GM18909 (cell line): ENCODE results near the gene WDR4.
"Not testable (repeated sequence)": the region's sequence is repeated elsewhere in the genome, so short reads cannot be mapped to it uniquely, and the experiment has no call there.

ENCODE experiments used
- ATAC-seq: cut with Tn5 transposase; IDR thresholded peaks from one replicate; pipeline ENCODE4 v1.9.1; 2021; ENCODE audit warnings: mild to moderate bottlenecking; ENCODE audit not compliant: unreplicated experiment, poor library complexity

WDR4 gene

DNA sequence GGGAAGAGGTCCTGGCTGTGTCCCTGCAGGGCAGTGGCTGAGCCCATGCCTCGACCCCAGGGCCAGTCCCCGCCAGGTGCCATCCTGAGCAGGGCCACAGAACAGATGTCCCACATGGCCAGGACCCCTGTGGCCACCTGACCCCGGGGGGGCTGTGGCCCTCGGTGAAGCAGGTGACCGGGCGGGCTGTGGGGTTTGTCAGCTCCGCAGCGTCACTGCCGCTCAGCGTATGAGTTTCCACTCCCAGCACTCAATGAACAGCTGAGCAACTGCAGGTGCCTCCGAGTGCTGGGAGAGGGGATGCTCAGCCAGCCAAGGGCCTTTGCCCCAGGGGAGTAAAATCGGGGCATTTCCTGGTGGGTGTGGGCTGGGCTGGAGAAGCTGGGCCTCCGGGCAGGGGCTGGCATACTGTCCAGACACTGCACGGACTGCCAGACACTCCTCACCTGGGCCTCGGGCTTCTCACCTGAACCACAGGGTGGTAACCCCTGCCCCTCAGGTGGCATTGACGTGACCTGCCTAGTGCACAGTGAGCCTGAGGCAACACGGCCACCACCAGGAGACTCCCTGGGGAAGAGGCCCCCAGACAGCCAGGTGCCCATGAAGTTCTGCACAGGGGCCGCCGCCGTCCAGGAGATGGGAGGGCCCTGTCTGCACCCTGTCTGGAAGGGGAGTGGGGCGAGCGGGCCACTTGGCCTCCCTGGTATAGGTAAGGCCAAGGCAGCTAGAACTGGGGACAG is 37.3 kb downstream of the WDR4 start:
- not testable (repeated sequence) for ATAC-seq

DNA sequence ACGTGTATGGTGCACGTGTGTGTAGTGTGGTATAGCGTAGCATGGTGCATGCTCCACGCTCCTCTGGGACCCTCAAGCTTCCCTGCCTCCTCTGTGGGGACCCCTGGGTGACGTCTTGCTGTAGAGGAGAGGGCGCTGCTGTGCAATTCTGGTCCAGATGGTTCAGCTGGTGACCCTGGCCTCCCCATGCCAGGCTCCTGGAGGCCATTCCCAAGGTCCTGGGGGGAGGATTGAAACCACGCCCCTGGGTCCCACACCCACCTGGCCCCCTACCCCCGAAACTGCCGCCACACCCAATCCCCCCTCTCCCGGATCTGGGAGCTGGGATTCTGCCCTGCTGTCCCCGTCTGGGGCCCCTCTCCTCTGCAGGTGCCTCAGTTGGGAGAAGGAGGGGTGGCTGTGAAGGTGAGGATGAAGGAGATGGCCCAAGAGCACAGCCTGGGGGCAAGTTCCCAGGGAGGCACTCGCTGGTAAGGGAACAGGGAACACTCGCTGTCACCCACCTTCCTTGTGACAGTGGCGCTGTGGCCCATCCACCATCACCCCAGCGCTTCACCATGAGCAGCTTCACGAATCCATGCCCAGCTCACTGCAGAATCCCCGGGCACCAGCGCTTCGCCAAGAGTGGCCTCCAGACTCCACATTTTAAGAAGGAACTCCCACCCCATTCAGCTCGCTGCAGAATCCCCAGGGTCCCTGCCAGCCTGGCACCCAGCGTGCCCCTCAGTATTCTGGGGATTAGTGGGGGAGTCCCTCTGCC is 38.0 kb downstream of the WDR4 start:
- no peak for ATAC-seq

DNA sequence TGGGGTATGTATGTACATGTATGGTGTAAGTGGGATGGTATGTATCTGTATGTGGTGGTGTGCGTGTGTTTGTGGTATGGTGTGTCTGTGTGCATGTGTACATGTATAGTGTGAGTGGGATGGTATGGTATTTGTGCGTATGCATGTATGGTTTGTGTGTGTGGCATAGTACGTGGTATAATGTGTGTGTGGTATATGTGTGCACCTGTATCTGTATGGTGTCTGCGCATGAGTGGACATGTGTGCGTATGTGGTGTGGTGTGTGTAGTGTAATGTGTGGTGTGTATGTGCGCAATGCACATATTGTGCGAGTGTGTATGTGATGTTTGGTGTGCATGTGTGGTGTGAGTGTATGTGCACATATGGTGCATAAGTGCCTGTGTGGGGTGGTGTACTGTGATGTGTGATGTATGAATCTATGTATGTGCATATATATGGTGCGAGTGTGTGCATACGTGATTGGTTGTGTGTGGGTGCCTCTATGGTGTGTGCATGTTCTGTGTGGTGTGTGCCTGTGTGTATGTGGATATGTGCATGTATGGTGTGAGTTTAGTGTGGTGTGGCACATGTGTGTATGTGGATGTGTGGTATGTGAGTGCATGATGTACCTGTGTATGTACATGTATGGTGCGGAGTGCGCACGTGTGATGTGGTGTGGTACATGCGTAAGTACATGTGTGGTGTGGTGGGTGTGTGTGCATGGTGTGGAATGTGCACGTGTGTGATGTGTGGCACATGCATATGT is 38.8 kb downstream of the WDR4 start:
- no peak for ATAC-seq

DNA sequence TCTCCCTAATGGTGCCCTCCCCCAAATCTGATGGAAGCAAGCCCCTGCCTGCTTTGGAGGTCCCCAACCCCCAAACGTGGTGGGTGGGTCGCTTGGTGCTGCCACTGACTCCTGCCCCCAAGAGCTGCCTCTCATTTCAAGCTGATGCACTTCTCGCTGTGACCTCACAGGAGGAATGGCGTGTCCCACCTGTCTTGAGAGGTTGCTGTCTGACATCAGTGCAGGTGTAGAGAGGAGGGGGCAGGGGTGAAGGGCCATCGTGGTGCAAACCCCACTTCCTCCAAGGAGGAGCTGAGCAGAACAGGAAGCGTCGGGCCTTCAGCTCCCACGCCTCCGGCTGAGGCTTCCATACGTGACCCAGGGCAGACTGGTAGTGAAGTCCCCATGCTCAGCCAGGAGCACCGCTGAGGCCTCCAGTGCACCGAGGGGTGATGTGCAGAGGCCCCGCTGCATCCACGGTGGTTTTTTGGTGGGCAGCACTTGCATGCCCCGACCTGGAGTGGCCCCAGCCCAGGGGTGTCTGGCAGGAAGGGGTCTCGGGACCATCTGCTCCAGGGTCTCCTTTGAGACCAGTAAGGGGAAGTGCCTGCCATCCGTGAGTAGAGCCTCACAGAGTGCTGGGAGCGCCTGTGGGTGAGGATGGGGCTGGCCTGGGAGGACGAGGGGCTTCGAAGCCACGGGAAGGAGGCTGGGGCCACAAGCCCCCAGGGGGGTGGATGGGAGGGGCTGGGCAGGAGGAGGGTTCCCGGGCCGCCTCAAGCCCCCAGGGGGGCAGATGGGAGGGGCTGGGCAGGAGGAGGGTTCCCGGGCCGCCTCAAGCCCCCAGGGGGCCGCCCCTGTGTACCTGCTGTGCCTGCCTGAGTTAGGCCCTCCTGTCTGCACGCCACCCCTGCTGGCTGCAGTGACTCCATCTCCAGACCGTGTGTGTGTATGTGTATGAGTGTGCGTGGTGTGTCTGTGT is 39.8 kb downstream of the WDR4 start:
- ATAC-seq: no peak

DNA sequence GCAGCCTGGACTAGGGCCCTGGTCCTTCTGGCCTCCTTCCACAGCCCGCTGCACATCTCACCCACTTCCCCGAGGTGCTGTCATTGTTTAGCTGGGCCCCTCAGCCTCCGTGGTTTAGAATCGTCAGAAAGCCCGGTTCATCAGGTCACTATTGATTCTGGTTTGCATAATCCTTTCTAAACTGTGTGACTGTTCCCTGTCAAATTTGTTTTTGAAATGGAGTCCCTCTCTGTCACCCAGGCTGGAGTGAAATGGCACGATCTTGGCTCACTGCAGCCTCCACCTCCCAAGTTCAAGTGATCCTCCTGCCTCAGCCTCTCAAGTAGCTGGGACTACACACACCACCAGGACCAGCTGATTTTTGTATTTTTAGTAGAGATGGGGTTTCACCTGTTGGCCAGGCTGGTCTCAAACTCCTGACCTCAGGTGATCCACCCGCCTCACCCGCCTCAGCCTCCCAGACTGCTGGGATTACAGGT is 41.1 kb downstream of the WDR4 start:
- ATAC-seq: not testable (repeated sequence)

DNA sequence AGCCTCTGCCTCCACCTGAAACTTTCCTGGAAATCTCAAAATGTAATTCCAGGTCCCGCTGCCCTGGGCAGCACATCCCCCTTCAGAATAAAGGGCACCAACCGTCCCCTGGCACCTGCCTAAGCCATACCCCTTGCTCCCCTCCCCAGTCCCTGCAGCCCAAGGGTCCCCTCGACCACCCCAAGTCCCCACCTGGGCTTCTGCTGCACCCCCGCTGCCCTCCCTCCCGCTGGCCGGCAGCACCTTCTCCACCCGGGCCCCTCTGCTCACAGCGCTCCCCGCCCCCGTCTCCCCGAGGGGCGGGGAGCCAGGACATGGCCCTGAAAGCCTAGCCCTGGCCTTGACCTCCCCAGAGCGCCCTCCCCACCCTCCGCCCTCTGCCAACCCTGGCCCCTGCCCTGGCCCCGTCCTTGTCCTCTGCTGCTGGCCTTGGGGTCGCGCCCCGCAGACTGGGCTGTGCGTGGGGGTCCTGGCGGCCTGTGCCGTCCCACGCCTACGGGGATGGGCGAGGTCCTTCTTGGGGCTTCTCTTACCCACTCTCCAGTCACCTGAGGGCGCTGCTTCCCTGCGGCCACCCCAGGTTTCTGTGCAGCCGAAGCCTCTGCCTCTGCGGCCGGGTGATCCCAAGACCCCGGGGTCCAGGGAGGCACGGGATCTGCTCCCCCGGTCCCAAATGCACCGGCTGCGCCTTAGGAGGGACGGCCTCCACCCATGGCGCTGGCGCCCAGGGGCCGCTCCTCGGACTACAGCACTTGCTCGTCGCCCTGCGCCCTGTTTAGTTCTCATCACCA is 41.7 kb downstream of the WDR4 start:
- no peak for ATAC-seq

DNA sequence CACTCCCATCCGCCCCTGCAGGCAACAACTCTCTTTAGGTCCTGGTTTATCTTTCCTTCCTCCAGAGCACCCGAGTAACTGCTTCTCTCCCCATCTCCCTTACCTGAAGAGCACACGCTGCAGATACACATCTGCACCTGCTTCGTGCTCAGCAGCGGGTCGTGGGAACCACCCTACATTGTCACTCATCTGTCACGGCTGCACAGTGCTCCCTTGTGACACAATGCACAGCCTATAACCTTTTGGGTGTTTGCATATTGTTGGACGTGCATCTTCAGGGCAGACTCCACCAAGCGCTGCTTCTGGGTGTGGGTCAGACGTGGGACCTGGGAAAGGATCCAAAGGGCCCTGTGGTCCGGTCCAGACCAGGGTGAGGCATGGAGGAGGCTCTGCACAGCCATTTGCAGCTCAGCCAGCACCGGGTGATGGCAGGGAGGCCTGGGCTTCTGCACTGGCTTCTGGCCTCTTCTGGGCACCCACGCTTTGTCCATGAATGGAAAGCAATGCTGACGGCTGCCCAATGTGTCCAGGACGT is 42.5 kb downstream of the WDR4 start:
- no peak for ATAC-seq

DNA sequence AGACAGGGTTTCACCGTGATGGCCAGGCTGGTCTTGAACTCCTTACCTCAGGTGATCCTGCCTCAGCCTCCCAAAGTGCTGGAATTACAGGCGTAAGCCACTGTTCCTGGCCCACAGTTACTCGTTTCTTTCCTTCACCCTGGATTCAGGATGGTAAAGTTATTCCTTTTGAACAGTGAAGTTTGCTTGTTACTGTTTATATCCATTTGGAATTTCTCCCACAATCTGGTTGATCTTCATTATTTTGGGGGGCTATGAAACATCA is 43.0 kb downstream of the WDR4 start:
- no peak for ATAC-seq

DNA sequence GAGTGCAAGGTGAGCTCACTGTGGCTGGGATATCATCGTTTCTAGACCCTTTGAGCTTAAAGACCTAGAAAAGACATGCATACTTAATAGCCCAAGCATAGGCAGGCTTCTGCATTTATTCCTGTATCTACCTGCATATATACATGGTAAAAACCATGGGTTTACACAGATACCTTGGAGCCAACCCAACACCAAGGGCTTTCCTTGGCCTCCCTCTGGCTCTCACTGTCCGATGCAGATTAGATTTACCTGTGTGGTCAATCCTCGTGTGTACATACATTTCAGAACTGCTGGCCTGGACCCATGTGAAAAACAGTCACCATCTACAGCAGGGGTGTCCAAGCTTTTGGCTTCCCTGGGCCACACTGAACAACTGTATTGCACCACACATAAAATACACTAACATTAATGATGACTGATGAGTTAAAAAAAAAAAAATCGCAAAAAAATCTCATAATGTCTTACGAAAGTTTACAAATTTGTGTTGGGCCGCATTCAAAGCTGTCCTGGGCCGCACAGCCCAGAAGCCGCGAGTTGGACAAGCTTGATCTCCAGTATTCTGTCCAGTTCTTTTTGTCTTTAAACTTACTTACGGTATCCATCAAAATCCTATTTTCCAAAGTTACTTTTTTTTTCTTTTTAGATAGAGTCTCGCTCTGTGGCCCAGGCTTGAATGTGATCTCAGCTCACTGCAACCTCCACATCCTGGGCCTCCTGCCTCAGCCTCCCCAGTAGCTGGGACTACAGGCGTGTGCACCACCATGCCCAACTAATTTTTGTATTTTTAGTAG is 43.5 kb downstream of the WDR4 start:
- ATAC-seq: no peak

DNA sequence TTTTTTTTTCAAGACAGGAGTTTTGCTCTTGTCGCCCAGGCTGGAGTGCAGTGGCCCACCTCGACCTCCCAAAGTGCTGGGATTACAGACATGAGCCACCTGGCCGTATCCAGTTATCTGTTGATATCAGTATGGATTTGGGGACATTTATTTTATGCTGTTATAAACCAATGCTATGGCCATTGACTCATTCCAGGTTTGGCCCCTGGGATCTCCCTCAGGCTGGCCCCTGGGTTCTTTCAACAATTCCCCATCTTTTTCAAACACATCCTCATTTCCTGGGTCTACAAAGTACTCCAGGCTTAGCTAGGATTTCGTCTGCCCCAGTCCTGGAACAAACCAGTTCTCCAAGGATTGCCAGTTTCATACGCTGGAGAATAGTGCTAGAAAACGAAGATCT is 44.1 kb downstream of the WDR4 start:
- no peak for ATAC-seq

DNA sequence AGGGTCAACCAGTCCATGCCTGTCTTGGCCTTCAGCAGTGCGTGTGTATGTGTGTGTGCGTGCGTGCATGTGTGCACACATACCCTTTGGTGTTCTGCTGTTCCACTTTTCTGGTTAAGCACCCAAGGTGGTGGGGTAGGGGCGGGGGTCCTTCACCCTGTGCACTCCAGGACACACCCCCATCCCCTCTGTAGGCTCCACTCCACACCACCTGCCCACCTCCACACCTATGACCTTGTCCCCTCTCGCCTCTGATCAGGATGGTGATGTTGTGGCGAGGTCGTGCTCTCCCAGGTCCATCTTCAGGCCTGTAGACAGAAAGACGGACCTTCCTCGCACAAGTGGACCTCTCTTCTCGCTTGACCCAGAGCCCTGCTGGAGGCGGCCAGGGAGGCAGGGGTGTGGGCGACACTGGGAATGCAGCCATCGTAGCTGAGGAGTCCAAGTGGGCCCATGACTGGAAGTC is 44.6 kb downstream of the WDR4 start:
- no peak for ATAC-seq

DNA sequence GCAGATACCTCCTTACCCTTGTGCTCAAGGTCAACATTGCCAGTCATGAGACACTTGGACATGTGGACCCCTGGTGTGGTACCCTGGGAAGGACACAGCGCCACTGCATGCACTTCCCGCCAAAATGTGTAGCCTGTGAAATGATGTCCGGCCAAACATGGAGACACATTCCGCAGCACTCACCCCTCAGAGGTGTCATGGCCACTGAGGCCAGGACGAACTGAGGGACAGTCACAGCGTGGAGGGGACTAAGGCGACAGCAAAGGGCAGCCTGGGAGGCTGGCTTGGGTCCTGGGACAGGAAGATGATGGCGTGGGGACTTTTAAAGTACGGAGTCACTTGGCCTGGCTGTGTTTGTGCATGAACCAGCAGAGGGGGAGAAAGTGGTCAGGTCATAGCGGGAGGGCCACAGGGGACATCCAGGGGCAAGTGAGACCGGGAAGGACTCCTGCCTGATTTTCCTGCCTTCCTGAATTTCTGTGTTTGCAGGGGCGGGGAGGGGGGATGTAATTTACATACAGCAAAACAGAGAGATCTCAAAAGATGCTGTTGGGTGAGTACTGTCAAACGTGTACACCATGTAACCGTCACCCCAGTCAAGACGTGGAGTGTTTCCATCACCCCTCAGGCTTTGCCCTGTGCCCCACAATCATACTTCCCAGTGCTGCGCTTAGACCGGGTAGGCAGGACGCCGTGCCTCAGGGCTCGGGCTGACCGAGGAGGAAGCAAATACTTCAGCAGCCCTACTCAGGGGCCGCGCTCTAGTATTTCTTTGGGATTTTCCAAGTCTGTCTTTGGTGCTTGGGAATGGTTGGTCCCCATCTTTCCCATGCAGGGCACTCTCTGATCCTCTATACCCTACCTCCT is 45.2 kb downstream of the WDR4 start:
- no peak for ATAC-seq

DNA sequence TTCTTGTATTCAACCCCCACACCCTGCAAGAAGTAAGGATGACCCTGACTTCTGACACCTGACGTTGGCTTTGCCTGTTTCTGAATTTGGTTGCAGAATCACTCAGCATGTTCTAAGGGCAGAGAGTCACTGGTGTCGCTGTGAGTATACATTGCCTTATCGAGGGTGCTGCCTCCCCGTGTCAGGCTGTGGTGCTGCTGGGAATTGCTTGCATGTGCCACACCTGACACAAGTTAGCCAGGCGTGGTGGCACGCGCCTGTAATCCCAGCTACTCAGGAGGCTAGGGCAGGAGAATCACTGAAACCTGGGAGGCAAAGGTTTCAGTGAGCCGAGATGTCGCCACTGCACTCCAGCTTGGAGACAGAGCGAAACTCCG is 45.9 kb downstream of the WDR4 start:
- no peak for ATAC-seq

DNA sequence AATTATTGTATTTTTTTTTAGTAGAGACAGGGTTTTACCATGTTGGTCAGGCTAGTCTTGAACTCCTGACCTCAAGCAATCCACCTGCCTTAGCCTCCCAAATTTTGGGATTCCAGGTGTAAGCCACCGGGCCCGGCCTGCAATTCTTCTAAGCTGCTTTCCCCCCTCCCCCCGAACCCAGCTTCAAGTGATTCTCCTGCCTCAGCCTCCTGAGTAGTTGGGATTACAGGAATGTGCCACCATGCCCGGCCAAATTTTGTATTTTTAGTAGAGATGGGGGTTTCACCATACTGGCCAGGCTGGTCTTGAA is 47.1 kb downstream of the WDR4 start:
- ATAC-seq: not testable (repeated sequence)

DNA sequence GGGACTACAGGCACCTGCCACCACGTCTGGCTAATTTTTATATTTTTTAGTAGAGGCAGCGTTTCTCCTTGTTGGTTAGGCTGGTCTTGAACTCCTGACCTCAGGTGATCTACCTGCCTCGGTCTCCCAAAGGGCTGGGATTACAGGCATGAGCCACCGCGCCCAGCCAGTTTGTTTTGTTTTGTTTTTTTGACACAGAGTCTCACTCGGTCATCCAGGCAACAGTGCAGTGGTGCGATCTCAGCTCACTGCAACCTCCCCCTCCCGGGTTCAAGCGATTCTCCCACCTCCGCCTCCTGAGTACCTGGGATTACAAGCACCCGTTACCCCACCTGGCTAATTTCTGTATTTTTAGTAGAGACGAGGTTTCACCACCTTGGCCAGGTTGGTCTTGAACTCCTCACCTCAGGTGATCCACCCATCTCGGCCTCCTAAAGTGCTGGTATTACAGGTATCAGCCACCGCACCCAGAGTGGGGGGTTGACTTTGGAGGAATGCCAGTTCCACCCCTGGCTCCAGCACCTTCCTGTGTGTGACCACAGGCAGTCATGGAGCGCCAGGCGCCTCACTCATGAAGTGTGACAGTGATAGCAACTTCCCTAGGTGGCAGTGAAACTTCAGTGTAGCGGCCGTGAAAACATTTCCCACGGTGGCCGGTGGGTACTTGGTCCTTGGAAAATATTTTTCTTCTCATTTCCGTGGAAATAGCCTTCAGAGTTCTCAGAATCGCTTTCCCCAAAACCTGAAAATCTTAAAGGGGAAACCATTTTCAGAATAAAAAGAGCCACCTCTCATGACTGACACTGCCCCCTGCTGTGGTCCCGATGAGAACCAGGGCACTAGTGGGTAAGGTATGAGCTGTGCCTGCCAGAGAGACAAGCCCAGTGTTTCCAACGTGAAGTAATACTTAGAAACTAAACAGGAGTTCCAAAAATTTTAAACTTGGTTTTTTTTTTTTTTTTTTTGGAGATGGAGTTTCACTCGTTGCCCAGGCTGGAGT is 48.6 kb downstream of the WDR4 start:
- ATAC-seq: no peak

DNA sequence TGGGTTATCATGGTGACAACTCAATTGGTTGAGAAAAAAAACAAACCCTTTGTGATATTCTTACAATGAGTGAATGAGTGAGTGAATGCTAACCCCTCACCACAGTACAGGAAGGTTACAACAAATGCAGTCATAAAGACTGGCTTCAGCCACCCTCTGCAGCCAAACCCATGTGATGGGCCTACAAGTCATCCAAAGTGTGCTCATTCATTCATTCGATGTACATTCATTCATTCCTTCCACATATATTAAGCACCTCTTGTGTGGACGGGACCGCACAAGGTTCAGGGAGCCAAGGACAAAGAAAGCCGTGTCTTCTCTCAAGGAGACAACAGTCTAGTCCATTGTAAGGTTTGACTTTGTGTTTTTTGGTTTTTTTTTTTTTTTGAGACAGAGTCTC is 49.4 kb downstream of the WDR4 start:
- no peak for ATAC-seq
